K562 (cell line): ENCODE measurements around the gene TARBP2. TPM values are rescaled to one million over a fixed set of nuclear protein-coding genes. Genes with fewer than 3 reads are reported as not detected.
A peak's percentile ranks its signal among the peaks of the same experiment; 100 is the strongest.

Experiments
- ATF1 ChIP-seq, 2 experiments: fragments of 450-650 bp in 1 of 2; IDR thresholded peaks; 2 replicates each; pipeline ENCODE4 v1.6.1; 2016; ENCODE audit warnings: missing compliant biosample characterization in 1 of 2, missing genetic modification characterization in 1 of 2
- CBFA2T2 ChIP-seq: fragments of 450-650 bp; conservative IDR thresholded peaks from 2 replicates; pipeline ENCODE4 v1.6.1; 2017; ENCODE audit warnings: mild to moderate bottlenecking
- CXXC5 ChIP-seq: fragments of 250-450 bp; sonication (Bioruptor Pico); IDR thresholded peaks from 2 replicates; pipeline ENCODE4 v1.8.0; 2022; ENCODE audit warnings: inconsistent platforms, mild to moderate bottlenecking, moderate library complexity
- ELF2 ChIP-seq: fragments of 250-450 bp; sonication (Bioruptor Pico); IDR thresholded peaks from 2 replicates; pipeline ENCODE4 v1.5.0; 2021; ENCODE audit warnings: mild to moderate bottlenecking
- MEF2A ChIP-seq: IDR thresholded peaks from 2 replicates; pipeline ENCODE4 v1.6.1; 2011; ENCODE audit warnings: low read depth, mild to moderate bottlenecking, low read length, moderate library complexity; ENCODE audit not compliant: control insufficient read depth
- NEUROD1 ChIP-seq: fragments of 150-350 bp; IDR thresholded peaks from 2 replicates; pipeline ENCODE4 v1.6.1; 2014; ENCODE audit warnings: borderline replicate concordance, low read length, low read depth; ENCODE audit not compliant: partially characterized antibody
- POLR2A ChIP-seq: fragments of 450-650 bp; conservative IDR thresholded peaks from 2 replicates; pipeline ENCODE4 v1.6.1; 2016
- RAD51 ChIP-seq: fragments of 450-650 bp; IDR thresholded peaks from 2 replicates; pipeline ENCODE4 v1.7.1; 2016; ENCODE audit warnings: low read depth, mild to moderate bottlenecking, borderline replicate concordance
- TSC22D4 ChIP-seq: fragments of 450-650 bp; IDR thresholded peaks from 2 replicates; pipeline ENCODE4 v1.6.1; 2016; ENCODE audit warnings: missing genetic modification characterization, missing biosample characterization, control low read depth
- YY1 ChIP-seq, 3 experiments: IDR thresholded peaks; 2 replicates each; pipeline ENCODE4 v1.6.1; 2011; ENCODE audit warnings: low read length in 2 of 3, mild to moderate bottlenecking in 2 of 3, moderate library complexity in 2 of 3, borderline replicate concordance in 1 of 3, control low read depth in 1 of 3, low read depth in 1 of 3; ENCODE audit not compliant: insufficient read depth in 3 of 3, insufficient replicate concordance in 2 of 3, control insufficient read depth in 1 of 3, insufficient read length in 1 of 3; ENCODE audit errors: extremely low read depth in 1 of 3
- polyA plus RNA-seq, 8 experiments: library from polyadenylated mRNA; depleted of rRNA in 4 of 8; stranded (reverse) in 5 of 8; unstranded in 3 of 8; fragments of >200 nt; fragmentation: Nextera tagmentation in 2 of 8; fragmentation: Illumina TruSeq in 1 of 8; extraction: Ambion mirVana in 2 of 8; extraction: Trizol in 1 of 8; gene quantifications; 2 replicates each; pipeline versions ENCODE4 v1.2.1 to v1.2.3, GENCODE V29; 2011 to 2014; ENCODE audit warnings: inconsistent platforms in 1 of 8, missing spikeins in 1 of 8
- total RNA-seq, 7 experiments: library from RNA; depleted of rRNA in 6 of 7; stranded (reverse); fragments of >200 nt in 6 of 7; fragmentation: Illumina TruSeq in 2 of 7; extraction: Trizol in 2 of 7; gene quantifications; 2 replicates each; pipeline versions ENCODE4 v1.2.1 to v1.2.3, GENCODE V29; 2011 to 2021; ENCODE audit warnings: low replicate concordance in 1 of 7
- TF ChIP-seq, protein P1 (sequence below), 2 experiments: fragments of 450-650 bp in 1 of 2; sonication (generic) in 1 of 2; formaldehyde crosslinking in 1 of 2; IDR thresholded peaks; 2 replicates each; pipeline versions ENCODE4 v1.7.1 to v1.9.0; 2016 to 2022; ENCODE audit warnings: inconsistent platforms in 1 of 2, mild to moderate bottlenecking in 1 of 2, missing genetic modification reagents in 1 of 2
- TF ChIP-seq, protein P2 (sequence below): sonication (generic); formaldehyde crosslinking; IDR thresholded peaks from 2 replicates; pipeline ENCODE4 v1.8.0; 2022; ENCODE audit warnings: mild to moderate bottlenecking, missing genetic modification reagents

TARBP2 gene
- total and polyA plus RNA-seq, 9 of the 15 experiments (the other 6 are each of a cell fraction or from before 2014, with no cell fraction given): 5.6 to 69.0 (median 44.6) TPM

DNA sequence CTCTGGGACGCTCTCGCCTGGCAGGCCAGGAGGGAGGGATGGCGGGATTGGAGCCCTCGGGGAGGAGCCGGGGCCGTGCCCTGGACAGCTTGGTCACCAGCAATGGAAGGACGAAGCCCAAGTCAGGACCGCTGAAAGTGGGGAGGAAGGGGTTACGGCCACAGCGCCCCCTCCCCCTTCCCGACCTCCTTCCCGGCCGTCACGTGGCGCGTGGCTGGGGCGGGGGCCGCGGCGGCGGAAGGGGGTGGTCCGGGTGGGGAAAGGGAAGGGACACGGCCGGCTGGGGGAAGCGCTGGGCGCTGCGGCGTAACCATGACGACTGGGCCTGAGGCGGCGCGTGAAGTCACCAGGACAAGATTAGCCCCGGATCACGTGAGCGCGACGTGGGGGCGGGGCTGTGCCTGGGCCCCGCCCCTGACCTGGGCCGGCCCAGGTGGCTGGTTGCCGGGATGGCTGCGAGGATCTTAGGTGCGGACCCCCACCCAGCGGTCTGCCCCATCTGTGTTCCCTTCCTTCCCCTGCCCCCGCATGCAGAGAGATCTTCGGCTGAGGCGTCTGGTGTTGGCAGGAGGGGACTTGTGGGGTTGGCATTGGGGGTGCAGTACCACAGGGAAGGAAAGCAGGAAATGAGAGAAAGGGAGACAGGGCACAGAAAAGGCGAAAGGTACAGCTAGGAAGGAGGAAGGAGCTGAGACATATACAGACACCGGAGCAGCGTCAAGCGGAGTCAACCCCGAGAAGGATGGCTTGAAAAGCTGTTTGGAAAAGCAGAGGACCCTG lies 8.1 kb upstream of the TARBP2 start (continued):
- TF ChIP-seq YY1 (IDR thresholded peaks at IDR 0.05; ENCODE audit: borderline replicate concordance in 1 of 3, control insufficient read depth in 1 of 3, extremely low read depth in 1 of 3, insufficient read depth in 3 of 3, insufficient read length in 1 of 3, insufficient replicate concordance in 2 of 3, low read depth in 1 of 3, low read length in 2 of 3) (peak in 1 of 3 experiments; percentile 41), POLR2A (peak; percentile 69), CBFA2T2 (peak; percentile 71), NEUROD1 (peak; percentile 51), ELF2 (CRISPR knock-in tag) (no peak), TSC22D4 (tag) (no peak), MEF2A (peak; percentile 93), ATF1 (CRISPR knock-in tag; IDR thresholded peaks at IDR 0.05) (0 out of 2 replicates have a peak, but pooled peaks have one; percentile 25), ATF1 (tag; IDR thresholded peaks at IDR 0.05) (peak; percentile 53; the same call in 1 of the 2 replicates), RAD51 (peak; percentile 95), CXXC5 (CRISPR knock-in tag) (peak; percentile 77)
- TF ChIP-seq, protein P1, sequence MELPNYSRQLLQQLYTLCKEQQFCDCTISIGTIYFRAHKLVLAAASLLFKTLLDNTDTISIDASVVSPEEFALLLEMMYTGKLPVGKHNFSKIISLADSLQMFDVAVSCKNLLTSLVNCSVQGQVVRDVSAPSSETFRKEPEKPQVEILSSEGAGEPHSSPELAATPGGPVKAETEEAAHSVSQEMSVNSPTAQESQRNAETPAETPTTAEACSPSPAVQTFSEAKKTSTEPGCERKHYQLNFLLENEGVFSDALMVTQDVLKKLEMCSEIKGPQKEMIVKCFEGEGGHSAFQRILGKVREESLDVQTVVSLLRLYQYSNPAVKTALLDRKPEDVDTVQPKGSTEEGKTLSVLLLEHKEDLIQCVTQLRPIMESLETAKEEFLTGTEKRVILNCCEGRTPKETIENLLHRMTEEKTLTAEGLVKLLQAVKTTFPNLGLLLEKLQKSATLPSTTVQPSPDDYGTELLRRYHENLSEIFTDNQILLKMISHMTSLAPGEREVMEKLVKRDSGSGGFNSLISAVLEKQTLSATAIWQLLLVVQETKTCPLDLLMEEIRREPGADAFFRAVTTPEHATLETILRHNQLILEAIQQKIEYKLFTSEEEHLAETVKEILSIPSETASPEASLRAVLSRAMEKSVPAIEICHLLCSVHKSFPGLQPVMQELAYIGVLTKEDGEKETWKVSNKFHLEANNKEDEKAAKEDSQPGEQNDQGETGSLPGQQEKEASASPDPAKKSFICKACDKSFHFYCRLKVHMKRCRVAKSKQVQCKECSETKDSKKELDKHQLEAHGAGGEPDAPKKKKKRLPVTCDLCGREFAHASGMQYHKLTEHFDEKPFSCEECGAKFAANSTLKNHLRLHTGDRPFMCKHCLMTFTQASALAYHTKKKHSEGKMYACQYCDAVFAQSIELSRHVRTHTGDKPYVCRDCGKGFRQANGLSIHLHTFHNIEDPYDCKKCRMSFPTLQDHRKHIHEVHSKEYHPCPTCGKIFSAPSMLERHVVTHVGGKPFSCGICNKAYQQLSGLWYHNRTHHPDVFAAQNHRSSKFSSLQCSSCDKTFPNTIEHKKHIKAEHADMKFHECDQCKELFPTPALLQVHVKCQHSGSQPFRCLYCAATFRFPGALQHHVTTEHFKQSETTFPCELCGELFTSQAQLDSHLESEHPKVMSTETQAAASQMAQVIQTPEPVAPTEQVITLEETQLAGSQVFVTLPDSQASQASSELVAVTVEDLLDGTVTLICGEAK (IDR thresholded peaks at IDR 0.05): peak; percentile 31; the same call in 1 of the 2 replicates
- TF ChIP-seq, protein P1 (CRISPR knock-in tag; IDR thresholded peaks at IDR 0.05): no peak
- TF ChIP-seq, protein P2, sequence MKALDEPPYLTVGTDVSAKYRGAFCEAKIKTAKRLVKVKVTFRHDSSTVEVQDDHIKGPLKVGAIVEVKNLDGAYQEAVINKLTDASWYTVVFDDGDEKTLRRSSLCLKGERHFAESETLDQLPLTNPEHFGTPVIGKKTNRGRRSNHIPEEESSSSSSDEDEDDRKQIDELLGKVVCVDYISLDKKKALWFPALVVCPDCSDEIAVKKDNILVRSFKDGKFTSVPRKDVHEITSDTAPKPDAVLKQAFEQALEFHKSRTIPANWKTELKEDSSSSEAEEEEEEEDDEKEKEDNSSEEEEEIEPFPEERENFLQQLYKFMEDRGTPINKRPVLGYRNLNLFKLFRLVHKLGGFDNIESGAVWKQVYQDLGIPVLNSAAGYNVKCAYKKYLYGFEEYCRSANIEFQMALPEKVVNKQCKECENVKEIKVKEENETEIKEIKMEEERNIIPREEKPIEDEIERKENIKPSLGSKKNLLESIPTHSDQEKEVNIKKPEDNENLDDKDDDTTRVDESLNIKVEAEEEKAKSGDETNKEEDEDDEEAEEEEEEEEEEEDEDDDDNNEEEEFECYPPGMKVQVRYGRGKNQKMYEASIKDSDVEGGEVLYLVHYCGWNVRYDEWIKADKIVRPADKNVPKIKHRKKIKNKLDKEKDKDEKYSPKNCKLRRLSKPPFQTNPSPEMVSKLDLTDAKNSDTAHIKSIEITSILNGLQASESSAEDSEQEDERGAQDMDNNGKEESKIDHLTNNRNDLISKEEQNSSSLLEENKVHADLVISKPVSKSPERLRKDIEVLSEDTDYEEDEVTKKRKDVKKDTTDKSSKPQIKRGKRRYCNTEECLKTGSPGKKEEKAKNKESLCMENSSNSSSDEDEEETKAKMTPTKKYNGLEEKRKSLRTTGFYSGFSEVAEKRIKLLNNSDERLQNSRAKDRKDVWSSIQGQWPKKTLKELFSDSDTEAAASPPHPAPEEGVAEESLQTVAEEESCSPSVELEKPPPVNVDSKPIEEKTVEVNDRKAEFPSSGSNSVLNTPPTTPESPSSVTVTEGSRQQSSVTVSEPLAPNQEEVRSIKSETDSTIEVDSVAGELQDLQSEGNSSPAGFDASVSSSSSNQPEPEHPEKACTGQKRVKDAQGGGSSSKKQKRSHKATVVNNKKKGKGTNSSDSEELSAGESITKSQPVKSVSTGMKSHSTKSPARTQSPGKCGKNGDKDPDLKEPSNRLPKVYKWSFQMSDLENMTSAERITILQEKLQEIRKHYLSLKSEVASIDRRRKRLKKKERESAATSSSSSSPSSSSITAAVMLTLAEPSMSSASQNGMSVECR (CRISPR knock-in tag): peak; percentile 39; the same call in 1 of the 2 replicates
